Smooth muscle cell (in vitro differentiated cells): ENCODE measurements around the gene NGFR. TPM values are rescaled to one million over a fixed set of nuclear protein-coding genes. Genes with fewer than 3 reads are reported as not detected.

Experiments used
- DNase-seq: peaks from one replicate; lab custom pipeline; 2025; ENCODE audit not compliant: unreplicated experiment; lab: John Stamatoyannopoulos, UW
- H2AFZ ChIP-seq: fragments of 200-600 bp; sonication (generic); 2 replicates; pipeline ENCODE4 v1.6.0; 2016; ENCODE audit warnings: antibody characterized with exemption, low read depth, mild to moderate bottlenecking
- H3F3A ChIP-seq: fragments of 200-600 bp; sonication (generic); 2 replicates; pipeline ENCODE4 v1.6.0; 2017; ENCODE audit warnings: antibody characterized with exemption, low read depth
- H3K27ac ChIP-seq: fragments of 200-600 bp; sonication (generic); 2 replicates; pipeline ENCODE4 v1.5.1; 2016; ENCODE audit warnings: low read depth, mild to moderate bottlenecking
- H3K27me3 ChIP-seq: fragments of 200-600 bp; sonication (generic); 2 replicates; pipeline ENCODE4 v1.6.1; 2016; ENCODE audit warnings: low read depth, mild to moderate bottlenecking
- H3K36me3 ChIP-seq: fragments of 200-600 bp; sonication (generic); 2 replicates; pipeline ENCODE4 v1.5.1; 2016; ENCODE audit warnings: low read depth
- H3K4me1 ChIP-seq: fragments of 200-600 bp; sonication (generic); 2 replicates; pipeline ENCODE4 v1.5.1; 2016; ENCODE audit warnings: low read depth
- H3K4me2 ChIP-seq: fragments of 200-600 bp; sonication (generic); 2 replicates; pipeline ENCODE4 v1.6.0; 2016; ENCODE audit warnings: mild to moderate bottlenecking
- H3K4me3 ChIP-seq: fragments of 200-600 bp; sonication (generic); 2 replicates; pipeline ENCODE4 v1.5.1; 2016; ENCODE audit warnings: mild to moderate bottlenecking
- H3K79me2 ChIP-seq: fragments of 200-600 bp; sonication (generic); 2 replicates; pipeline ENCODE4 v1.6.0; 2016; ENCODE audit warnings: low read depth, mild to moderate bottlenecking
- H3K9ac ChIP-seq: fragments of 200-600 bp; sonication (generic); 2 replicates; pipeline ENCODE4 v1.6.0; 2016; ENCODE audit warnings: low read depth
- H3K9me3 ChIP-seq: fragments of 200-600 bp; sonication (generic); replicated peaks from 2 replicates; pipeline ENCODE4 v1.5.1; 2016; ENCODE audit warnings: low read depth
- H4K20me1 ChIP-seq: fragments of 200-600 bp; sonication (generic); 2 replicates; pipeline ENCODE4 v1.6.0; 2016; ENCODE audit warnings: low read depth
- WGBS: methylation state at CpG from one replicate; pipeline ENCODE4 v1.1.7; 2016; ENCODE audit warnings: low lambda C conversion rate; 5-methylcytosine and 5-hydroxymethylcytosine counted together
- polyA plus RNA-seq: library from polyadenylated mRNA; unstranded; fragments of >200 nt; fragmentation: Nextera tagmentation; extraction: Ambion mirVana; gene quantifications from 2 replicates; pipeline ENCODE4 v1.2.1, GENCODE V29; 2016
- total RNA-seq: library from RNA; depleted of rRNA; stranded (reverse); fragments of >200 nt; gene quantifications from 2 replicates; pipeline ENCODE4 v1.2.3, GENCODE V29; 2014
- TF ChIP-seq, protein P1 (sequence below): fragments of 200-600 bp; sonication (generic); IDR thresholded peaks from 2 replicates; pipeline ENCODE4 v1.5.1; 2017; ENCODE audit warnings: borderline replicate concordance, mild to moderate bottlenecking, antibody characterized with exemption; ENCODE audit not compliant: insufficient read depth, poor library complexity, severe bottlenecking

Gene NGFR
- total and polyA plus RNA-seq, 2 experiments from 2014 or later = 2.4 to 2.5 TPM

DNA sequence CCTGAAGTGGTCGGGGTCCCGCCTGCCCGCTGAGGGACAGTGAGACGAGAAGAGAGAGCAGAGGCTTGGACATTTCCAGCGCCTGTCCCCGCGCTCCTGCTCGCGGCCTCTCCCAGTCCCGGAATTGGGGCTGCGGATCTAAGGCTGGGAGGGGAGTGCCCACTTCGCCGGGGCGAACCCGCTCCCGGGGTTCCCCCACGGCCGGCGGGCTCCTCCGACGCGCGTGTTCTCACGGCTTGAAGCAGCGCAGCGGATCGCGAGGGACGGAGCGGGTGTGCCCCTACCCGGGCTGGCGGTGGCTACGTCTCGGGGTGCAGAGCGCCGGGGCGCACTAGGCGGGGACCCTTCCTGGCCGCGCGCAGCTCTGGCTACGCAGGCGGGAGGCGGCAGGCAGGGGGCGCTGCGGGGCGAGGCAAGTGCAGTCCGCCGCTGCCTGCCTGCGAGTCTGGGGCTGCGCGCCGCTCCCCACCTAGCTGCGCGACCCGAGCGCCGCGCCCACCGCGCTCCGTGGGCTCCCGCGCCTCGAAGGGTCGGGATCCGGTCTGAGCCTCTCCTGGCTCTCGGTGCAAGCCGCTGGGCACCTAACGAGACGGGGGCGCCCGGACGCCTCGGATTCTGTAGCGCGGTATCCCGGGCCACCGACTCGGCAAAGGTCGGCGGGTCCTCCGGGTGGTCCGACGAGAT, 1.2 kb downstream of the NGFR start:
- no peaks in the 10 kb centered on the region for H3K9me3 ChIP-seq
- no peaks in the 10 kb centered on the region for H3K79me2 ChIP-seq
- H3K4me1 ChIP-seq = peaks cover 23% of the 10 kb centered on the region
- peak overlapping the region; percentile 45 for H3K4me3 ChIP-seq
- H4K20me1 ChIP-seq = no peaks in the 10 kb centered on the region
- 2% methylated on average over 60 of the region's 85 CpGs for WGBS
- no peaks in the 10 kb centered on the region for H3K36me3 ChIP-seq
- TF ChIP-seq, protein P1, sequence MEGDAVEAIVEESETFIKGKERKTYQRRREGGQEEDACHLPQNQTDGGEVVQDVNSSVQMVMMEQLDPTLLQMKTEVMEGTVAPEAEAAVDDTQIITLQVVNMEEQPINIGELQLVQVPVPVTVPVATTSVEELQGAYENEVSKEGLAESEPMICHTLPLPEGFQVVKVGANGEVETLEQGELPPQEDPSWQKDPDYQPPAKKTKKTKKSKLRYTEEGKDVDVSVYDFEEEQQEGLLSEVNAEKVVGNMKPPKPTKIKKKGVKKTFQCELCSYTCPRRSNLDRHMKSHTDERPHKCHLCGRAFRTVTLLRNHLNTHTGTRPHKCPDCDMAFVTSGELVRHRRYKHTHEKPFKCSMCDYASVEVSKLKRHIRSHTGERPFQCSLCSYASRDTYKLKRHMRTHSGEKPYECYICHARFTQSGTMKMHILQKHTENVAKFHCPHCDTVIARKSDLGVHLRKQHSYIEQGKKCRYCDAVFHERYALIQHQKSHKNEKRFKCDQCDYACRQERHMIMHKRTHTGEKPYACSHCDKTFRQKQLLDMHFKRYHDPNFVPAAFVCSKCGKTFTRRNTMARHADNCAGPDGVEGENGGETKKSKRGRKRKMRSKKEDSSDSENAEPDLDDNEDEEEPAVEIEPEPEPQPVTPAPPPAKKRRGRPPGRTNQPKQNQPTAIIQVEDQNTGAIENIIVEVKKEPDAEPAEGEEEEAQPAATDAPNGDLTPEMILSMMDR = peak; percentile 69
- H3K4me2 ChIP-seq = peak overlapping the region; percentile 90
- H3K27me3 ChIP-seq = peaks cover 33% of the 10 kb centered on the region
- DNase-seq = peak; percentile 29
- H3K27ac ChIP-seq = no peak overlapping the region
- H3K9ac ChIP-seq = no peak overlapping the region
- H2AFZ ChIP-seq = no peak overlapping the region
- peaks cover 9% of the 10 kb centered on the region for H3F3A ChIP-seq

DNA sequence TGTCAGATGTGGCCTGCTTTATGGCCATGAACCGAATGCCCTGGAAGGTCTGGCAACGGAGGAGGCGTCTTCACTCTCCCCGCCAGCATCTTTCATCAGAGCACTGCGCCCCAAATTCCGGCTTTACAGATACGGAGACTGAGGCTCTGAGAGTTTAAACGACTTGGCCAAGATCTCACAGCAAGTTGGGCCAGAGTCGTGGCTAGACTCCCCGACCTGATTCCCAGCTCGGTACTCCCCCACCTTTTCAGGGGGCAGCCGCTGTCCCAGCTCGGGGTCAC, 1.7 kb downstream of the NGFR start:
- Histone ChIP-seq H3K9ac (no peak overlapping the region), H3K4me3 (peak overlapping the region; percentile 45), H3K27me3 (peaks cover 33% of the 10 kb centered on the region)

DNA sequence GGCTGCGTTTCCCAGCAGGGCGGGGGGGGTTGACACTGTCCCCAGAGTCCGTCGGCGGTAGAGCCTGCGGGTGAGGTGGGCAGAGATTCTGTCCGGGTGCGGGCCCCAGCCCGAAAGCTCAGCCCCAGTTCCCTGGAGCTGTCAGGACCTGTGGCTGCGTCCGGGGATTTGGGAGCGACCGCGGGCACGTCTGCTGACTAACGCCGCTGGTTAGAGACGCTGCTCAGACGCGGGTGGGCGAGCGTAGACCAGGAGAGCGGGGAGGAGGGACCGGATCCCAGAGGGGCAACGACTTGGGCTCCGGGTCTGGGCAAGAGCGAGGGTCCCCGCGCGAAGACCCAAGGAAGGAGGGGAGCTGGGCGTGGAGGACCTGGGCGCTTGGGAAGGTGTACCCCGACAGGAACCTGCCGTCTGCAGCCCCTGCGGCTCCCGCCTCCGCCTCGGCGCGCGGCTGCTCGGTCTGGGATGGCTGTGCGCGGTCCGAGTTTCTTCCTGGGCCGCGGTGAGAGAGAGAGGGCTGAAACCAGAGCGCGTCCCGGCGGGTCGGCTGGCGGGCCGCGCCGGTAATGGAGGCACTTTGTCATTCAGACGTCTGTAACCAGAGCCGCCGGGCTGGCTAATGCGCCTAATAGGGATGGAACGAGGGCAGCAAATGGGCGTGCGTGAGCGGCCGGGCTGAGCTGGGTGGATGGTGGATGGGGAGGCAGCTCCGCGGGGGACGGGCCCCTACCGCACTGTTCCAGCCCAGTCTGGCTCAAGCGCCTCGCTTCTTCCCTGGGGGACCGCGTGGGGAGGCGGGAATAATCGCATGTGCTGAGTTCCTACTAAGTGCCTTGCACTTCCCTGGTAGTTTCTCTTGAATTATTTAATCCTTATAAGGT, 2.3 kb downstream of the NGFR start:
- WGBS = 2% methylated on average over 59 of the region's 75 CpGs
- peak overlapping the region; percentile 26 for H3K9ac ChIP-seq
- H2AFZ ChIP-seq = peak overlapping the region; percentile 77

More for the DNA sequence above, 1.7 kb downstream of the NGFR start:
- no peak for DNase-seq
- 7% methylated on average over 12 of the region's 13 CpGs for WGBS
- Histone ChIP-seq H3K4me1 (peaks cover 23% of the 10 kb centered on the region), H3K9me3 (no peaks in the 10 kb centered on the region), H3K27ac (no peak overlapping the region), H4K20me1 (no peaks in the 10 kb centered on the region), H3F3A (peaks cover 9% of the 10 kb centered on the region), H3K4me2 (peak overlapping the region; percentile 90), H3K79me2 (no peaks in the 10 kb centered on the region), H2AFZ (no peak overlapping the region), H3K36me3 (no peaks in the 10 kb centered on the region)
- TF ChIP-seq, protein P1 = no peak

More for the DNA sequence above, 2.3 kb downstream of the NGFR start:
- peak; percentile 30 for DNase-seq
- Histone ChIP-seq H3K27ac (no peak overlapping the region), H3K4me2 (peak overlapping the region; percentile 90), H3K36me3 (no peaks in the 10 kb centered on the region), H3K79me2 (no peaks in the 10 kb centered on the region), H3F3A (peaks cover 9% of the 10 kb centered on the region), H3K9me3 (no peaks in the 10 kb centered on the region), H3K4me3 (peak overlapping the region; percentile 45), H3K4me1 (peaks cover 23% of the 10 kb centered on the region), H3K27me3 (peaks cover 33% of the 10 kb centered on the region), H4K20me1 (no peaks in the 10 kb centered on the region)
- TF ChIP-seq, protein P1 = no peak
